ENCODE measurements around the gene CBFA2T2.

CBFA2T2 gene

DNA sequence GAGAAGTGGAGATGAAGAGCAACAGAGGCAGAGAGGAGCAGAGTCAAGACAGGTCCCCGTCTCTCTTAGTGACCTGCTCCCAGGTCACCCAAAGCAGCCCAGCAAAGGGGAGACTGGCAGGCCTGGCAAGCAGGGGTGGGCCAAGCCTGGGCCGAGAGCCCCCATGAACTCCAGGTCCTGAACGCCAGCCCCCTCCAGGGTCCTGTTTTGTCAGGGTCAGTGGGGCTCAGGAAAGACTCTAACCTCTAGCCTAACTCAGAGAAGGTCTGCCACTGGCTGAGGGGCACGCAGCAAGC is 183.2 kb downstream of the CBFA2T2 start:
- no peak for DNase-seq (ENCODE audit: low spot score)
- TF ChIP-seq, protein P1, sequence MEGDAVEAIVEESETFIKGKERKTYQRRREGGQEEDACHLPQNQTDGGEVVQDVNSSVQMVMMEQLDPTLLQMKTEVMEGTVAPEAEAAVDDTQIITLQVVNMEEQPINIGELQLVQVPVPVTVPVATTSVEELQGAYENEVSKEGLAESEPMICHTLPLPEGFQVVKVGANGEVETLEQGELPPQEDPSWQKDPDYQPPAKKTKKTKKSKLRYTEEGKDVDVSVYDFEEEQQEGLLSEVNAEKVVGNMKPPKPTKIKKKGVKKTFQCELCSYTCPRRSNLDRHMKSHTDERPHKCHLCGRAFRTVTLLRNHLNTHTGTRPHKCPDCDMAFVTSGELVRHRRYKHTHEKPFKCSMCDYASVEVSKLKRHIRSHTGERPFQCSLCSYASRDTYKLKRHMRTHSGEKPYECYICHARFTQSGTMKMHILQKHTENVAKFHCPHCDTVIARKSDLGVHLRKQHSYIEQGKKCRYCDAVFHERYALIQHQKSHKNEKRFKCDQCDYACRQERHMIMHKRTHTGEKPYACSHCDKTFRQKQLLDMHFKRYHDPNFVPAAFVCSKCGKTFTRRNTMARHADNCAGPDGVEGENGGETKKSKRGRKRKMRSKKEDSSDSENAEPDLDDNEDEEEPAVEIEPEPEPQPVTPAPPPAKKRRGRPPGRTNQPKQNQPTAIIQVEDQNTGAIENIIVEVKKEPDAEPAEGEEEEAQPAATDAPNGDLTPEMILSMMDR (IDR thresholded peaks at IDR 0.05; ENCODE audit: extremely low read depth, missing control alignments), result no peak

DNA sequence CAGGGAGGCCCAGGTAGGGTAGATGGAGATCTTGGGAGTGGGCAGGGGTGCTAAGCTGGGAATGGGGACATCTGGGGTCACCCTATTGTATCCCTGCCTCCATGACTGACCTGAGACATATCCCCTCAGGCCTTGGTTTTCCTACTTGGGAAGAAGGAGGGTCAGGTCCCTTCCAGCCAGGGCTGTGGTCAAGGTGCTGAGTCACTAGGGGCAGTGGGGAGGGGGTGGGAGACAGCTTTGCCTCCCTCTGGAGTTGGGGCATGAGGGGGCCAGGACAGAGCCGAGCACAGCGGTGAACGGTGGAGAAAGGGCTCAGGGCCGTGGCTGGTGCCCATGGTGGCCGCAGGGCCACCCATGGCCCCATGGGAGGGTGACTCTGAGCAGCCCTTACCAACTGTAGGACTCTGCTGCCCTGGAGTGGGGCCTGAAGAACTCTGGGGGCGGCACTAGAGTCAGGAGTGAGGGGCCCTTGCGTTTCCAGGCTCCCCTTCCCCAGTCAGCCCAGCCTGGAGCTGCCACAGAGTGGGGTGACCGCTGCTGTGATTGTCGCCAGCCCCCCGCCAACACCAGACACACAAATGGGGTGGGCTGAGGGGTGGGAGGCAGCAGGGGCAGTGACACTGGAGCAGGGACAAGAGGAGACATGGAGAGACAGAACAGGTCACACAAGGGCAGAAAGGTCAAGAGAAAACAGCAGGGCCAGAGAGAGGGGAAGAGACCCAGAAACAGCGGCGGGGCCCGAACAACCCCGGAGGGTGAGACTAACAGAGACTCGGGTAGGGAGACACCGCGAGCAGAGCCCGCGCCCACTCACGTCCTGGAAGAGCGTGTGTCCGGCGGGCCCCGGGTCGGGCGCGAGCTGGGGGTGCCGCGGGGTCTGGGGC is 183.8 kb downstream of the CBFA2T2 start:
- peak; percentile 77 for DNase-seq (ENCODE audit: low spot score)
- TF ChIP-seq, protein P1 (IDR thresholded peaks at IDR 0.05; ENCODE audit: extremely low read depth, missing control alignments), result no peak

DNA sequence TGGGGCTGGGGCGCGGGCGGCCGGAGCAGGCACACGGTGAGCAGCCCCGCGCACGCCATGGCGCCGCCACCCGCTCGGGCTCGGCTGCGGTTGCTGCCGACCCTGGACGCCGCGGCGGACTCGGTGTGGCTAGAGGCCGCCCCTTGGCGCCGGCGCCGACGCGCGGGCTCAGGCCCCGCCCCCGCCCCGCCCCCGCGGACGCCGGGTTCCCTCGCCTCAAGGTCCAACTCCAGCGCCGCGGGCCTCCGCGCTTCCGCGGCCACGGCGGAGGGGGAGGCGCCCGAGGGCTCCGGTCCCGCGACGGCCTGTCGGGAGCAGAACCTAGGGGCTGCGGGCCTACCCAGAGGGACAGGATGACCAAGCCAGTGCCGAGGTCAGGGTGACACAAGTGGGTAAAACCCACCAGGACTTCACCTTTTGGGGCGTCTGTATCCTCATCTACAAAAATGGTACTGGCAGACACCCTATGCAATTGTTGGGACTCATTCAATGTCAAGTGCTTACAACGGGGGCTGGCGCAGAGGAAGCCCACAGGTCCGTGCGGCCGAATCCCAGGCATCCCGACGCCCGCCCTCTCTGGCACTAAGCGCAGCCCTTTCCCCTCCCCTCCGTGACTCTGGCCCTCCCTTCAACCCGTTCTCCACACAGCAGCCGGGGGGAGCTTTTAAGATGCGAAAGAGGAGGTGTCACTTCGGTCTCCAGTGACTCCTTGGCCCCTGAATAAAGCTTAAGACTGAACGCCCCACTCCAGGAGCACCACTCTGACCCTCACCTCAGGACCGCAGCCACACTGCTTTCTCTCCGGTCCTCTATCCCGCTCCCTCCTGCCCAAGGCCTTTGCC is 184.6 kb downstream of the CBFA2T2 start, which contains the start of gene NECAB3:
Gene NECAB3 (minus strand): TSS at position 135 of the 842 bp plus-strand sequence. CDS start 76 bp downstream, at position 59.
- DNase-seq (ENCODE audit: low spot score), result peak; percentile 94
- TF ChIP-seq, protein P1 (IDR thresholded peaks at IDR 0.05; ENCODE audit: extremely low read depth, missing control alignments), result no peak

DNA sequence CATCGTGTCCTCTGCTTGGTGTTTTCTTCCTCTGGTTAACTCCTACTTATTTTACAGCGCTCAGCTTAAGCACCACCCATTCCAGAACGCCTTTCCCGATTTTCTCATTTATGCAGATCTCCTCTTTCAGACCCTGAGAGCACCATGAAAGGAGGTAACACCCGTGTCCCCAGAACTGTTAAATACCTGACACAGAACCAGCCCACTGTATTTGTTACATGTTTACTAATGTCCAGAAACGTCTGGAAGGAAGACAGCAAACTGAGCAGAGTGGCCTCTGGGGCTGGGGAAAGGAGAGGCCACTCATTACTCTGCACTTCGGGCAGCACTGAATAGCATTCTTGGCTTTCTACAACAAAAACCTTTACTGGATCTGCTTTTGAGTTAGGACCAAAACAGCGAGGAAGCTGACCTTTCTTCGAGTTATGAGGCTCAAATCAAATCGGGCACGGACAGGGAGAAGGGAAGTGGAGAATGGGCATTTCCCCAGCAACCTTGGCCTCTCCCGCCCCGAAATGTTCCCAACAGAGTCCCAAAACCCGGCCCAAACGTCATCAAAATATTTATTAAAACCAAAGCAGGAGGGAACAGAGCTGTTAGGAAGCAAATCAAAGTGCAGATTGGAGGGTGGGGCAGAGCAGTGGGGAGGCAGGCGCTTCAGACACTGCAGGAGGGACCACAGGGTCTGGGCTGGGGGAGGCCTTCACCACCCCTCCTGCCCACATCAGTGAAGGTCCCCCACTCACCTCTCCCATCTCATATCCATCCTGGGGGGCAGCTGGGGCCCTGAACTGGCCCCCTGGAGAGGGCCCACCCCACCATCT is 185.5 kb downstream of the CBFA2T2 start:
- TF ChIP-seq, protein P1 (IDR thresholded peaks at IDR 0.05; ENCODE audit: extremely low read depth, missing control alignments), result no peak
- no peak for DNase-seq (ENCODE audit: low spot score)

DNA sequence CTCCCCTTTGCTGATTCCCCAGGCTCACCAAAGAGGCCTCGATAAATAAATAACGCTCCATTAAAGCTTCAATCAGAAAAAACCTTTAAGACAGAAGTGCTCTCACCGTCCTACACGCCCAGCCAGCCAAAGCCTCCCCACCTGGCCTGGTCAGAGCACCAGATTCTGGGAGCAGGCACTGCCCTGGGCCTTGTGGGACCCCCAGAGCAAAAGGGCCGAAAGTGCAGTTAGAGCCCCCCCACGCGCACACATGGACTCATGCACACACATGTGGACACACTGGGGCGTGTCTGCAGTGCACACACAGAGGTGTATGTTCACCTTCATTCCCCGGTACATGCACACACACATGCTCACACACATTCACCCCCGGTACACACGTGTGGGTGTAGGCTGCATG is 186.2 kb downstream of the CBFA2T2 start:
- DNase-seq (ENCODE audit: low spot score), result no peak
- TF ChIP-seq, protein P1 (IDR thresholded peaks at IDR 0.05; ENCODE audit: extremely low read depth, missing control alignments), result no peak

DNA sequence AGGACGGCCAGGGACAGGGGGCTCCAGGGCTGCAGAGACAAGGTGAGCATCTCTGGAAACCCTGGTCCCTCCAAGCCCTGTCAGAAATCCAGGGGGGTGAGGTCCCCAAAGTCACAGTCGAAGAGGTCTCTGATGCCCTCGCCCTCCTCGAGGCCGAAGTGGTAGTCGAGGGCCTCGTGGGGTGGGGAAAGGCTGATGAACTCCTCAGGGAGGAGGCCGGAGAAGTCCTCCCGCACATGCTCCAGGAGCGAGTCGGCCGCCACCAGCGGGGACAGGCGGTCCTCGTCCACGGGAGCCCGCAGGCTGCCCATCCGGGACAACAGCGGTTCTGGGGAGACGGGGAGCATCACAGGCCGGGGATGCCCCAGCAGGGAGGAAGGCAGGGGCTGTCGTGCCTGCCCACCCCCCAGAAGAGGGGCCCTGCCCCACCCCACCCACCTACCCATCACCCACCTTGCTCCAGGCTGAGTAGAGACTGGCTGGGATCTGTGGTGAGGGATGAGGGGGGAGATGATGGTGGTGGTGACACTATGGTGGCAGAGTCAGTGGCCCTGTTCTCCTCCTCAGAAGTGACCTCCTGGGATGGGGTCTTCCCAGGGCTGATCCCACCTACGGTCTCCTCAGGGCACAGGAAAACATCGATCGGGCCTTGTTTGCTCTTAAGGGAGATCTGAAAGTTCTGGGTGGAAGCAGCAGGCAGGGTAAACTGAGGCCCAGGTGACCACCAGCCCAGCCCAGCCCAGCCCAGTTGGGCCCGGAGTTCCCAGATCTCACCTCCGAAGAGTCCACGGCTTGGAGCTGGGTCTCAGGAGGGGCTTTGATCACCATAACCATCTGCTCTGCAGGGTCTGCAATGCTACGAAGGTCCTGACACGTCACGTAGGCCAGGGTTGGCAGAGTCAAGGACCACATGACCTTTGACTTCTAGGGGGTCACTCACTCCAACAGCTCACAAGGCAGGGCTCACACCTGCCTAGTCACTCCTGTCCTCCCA is 187.1 kb downstream of the CBFA2T2 start:
- TF ChIP-seq, protein P1 (IDR thresholded peaks at IDR 0.05; ENCODE audit: extremely low read depth, missing control alignments), result no peak
- DNase-seq (ENCODE audit: low spot score), result no peak

Data from GM20000 (cell line).